HG03025 (cell line): ENCODE data around the gene DPYSL5.
"Not testable (repeated sequence)": the region's sequence is repeated elsewhere in the genome, so short reads cannot be mapped to it uniquely, and the experiment has no call there.

Source experiments
- ATAC-seq: cut with Tn5 transposase; IDR thresholded peaks from one replicate; pipeline ENCODE4 v1.9.1; 2021; ENCODE audit warnings: mild to moderate bottlenecking, moderate library complexity; ENCODE audit not compliant: unreplicated experiment, low FRiP score

DPYSL5 gene

DNA sequence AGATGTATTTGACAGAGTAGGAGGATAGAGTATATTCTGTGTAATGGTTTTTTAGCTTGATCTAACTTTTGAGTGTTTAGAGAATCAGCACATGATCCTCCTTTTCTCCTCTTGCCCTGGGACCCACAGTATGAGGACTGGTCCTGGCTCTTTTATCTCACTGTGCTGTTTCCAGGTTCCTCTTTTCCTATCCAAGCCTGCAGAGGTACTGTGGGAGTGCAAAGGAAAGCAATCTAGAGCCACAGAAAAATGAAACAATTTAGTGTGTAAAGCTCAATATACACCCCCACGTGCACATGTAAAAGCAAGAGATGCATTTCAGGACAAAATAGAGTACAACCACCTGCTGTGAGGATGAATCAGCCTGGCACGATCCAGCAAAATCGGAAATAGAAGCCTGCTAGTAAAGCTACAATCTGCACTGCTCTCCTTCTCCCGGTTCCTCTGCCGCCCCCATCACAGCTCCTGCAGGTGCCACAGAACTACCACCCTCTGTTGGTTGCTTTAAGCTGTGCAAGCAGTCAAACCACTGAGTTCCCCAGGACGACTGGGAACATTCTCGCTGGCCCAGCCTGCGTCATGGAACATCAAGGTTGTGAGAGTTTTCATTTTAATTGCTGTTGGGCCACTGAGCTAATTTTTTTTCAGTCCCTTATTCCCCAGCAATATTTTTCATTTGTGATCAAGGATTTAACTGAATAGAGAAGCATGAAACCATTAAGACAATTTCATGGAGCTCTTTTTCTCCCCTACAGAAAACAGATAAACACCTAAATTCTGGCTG is 74.7 kb downstream of the DPYSL5 start:
- ATAC-seq = no peak

DNA sequence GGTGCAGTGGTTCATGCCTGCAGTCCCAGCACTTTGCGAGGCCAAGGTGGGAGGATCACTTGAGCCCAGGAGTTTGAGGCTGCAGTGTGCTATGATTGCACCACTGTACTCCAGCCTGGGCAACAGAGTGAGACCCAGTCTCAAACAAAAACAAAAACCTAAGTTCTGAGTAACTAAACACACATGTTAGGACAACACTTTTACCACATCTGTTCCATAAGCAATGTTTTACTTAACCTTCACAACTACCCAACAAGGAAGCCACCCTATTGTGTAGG is 75.2 kb downstream of the DPYSL5 start:
- ATAC-seq = not testable (repeated sequence)

DNA sequence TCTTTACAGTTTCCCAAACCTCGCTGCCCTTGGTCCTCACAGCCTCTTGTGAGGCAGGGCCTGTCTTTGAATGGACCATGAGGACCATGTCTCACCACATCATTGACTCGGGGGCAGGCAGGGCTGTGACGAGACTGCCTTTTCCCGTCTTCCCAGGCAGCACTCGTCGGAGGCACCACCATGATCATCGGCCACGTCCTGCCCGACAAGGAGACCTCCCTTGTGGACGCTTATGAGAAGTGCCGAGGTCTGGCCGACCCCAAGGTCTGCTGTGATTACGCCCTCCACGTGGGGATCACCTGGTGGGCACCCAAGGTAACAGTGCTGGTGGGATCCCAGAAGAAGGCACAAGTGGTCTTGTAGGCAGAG is 76.8 kb downstream of the DPYSL5 start:
- no peak for ATAC-seq

DNA sequence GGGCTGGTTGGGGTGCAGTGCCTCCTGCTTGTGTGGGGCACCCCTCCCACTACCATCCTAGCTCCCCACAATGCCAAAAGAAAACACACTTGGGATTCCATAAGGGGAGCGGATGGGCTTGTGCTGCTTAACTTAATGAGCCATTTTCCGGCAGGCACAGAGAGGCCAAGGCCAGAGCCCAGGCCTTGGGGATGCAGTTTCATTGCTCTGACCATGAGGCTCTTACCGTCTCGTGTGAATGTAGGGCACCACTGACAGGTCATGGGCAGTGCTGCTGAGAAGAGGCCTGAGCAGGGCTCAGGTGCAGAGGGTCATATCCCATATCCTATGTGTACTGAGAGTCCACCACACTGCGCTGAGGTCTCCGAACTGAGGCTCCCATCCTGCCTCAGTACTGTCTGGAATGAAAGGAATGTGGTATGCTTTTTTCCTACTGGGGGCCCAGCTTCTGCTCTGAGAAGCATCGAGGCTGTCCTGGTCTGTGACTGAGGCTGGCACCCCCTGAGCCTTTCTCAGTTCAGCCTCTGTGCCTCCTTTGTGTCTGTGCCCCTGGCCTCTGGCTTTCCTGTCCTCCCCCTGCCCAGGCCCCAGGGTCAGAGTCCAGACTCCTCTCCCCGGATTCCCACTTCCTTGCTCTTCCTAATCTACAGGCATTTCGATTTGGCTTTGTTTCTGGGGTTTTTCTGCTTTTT is 77.3 kb downstream of the DPYSL5 start:
- no peak for ATAC-seq

DNA sequence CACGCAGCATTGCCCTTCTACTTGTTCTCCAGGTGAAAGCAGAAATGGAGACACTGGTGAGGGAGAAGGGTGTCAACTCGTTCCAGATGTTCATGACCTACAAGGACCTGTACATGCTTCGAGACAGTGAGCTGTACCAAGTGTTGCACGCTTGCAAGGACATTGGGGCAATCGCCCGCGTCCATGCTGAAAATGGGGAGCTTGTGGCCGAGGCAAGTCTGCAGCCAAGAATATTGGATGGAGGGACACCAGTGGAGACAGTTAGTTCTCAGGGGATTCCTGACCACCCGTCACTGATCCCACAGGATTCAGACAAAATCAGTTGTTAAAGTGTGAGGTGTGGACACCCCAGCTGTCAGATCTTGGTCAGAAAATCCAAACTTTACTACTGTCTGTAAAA is 79.3 kb downstream of the DPYSL5 start:
- ATAC-seq = no peak

DNA sequence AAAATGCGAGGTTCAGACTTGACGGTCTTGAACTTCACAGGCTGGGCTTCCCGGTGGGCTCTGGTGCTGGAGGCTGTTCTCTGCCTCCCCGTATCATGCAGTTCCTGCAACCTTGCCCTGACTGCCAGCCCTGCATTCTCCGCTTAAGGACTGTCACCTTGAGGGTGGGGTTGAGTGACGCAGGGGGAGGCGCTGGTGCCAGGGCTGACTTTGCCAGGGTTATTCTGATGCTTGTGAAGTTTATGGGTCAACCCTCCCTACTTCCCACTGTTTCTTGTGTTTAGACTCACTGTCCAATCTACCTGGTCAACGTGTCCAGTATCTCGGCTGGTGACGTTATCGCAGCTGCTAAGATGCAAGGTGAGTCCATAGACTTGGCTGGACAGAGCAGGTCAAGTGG is 85.0 kb downstream of the DPYSL5 start:
- ATAC-seq = no peak

DNA sequence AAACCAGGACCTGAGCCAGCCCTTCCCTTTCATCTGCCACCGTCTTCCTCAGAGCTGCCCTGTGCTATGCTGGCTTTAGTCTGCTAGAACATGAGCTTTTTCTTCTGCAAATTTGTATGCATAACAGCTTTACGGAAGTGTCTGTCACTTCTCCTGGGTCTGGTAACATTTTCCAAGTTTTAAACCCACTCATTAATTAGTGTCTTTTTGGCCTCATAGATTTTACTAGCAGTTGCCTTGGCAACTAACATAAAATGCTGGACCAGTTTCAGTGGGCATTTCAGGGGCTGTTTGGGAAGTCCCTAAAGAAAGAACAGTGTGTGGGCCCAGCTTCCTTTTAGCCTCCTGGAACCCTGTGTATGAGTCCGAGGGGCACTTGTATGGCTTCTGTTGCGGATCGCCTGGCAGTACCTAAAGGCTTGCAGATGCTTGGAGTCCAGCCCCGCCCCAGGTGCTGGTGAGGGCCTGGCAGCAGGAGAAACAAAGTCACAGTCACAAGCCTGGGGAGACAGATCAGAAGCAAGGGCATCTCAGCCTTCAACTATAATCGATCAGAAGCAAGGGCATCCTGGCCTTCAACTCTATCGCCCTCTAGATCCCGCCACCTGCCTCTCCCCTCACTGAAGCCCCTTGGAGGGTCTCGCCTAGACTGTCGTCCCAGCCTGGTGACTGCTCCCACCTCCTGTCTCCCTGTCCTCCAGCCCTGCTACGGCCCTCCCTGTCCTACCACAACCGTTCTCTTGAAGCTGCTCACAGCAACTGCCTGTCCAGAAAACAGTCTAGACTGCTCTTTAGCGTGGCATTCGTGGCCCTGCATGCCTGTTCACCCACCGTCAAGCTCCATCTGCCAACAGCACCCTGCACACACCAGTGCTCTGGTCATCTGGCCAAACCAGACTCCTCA is 85.8 kb downstream of the DPYSL5 start:
- ATAC-seq = no peak

DNA sequence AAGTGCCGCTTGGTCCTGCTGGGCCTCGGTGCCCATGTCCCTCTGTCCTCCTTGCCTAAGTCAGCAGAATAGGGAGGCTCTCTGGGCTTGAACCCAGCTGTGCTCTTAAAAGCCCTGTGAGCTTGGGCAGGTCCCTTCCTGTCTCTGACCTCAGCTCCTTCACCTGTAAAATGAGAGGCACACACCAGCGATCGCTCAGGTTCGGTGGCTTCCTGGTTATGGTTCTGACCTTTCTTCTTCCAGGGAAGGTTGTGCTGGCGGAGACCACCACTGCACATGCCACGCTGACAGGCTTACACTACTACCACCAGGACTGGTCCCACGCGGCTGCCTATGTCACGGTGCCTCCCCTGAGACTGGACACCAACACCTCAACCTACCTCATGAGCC is 86.4 kb downstream of the DPYSL5 start:
- no peak for ATAC-seq

DNA sequence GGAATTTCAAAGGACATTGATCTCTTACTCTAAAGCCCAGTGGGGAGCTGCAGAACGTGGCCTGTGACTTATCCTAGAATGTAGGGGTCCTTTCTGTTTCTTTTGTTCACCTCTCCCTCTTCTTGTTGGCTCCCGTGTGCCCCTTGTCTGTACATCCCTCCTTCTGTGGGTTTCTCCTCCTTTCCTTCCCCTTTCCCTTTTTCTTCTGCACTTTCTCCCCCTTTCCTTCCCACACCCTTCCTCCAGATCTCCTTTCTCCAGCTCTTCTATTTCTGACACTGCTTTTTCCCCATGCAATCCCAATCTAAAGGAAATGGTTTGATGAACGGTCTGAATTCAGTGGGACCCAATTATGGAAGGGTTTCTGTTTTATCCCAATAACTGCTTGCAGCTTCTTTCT is 87.1 kb downstream of the DPYSL5 start:
- ATAC-seq = no peak

DNA sequence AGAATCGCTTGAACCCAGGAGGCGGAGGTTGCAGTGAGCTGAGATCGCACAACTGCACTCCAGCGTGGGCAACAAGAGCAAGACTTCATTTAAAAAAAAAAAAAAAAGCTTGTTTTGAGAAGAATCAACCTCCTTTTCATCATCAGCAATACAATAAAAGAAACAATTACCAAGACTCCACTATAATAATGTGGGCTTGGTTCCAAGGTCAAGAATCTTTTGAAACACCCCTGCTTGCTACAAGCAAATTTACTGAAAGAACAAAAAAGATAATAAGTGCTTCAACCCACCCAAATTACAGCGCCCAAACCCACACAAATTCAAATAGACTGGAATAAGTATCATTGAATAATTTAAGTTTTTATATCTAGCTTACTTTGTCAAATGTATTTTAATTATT is 88.9 kb downstream of the DPYSL5 start:
- ATAC-seq = no peak

DNA sequence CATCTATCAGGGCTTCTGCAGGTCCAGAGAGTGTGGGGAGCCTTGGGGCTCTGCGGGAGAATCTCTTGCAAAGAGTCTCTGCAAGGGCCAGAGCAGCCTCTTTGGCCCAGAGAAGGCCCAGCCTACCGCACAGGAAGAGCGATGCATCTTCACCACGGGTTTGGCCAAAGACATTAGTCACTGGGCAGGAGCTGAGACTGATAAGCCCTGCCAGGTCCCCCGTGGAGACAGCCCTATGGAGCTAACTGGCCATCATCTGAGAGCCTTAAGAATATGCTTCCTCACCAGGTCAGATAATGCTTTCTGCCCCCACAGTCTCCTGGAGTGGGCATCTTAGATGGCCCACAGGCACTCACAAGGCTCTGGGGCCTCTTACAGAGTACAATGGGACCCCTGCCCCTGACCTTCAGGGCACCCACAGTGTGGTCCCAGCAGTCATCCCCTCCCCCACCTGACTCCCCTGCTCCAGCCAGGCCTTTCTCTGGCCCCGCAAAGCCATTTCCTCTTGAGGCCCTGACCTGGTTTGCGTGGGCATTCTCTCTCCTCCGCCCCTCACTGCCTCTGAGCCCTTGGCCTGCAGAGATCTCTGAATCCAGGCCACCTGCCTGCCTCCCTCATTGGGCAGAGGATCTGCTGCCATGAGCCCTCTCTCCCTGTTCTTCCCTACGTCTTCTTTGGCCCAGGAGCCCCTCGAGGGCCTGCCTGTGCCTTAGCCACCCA is 90.6 kb downstream of the DPYSL5 start:
- ATAC-seq = no peak

DNA sequence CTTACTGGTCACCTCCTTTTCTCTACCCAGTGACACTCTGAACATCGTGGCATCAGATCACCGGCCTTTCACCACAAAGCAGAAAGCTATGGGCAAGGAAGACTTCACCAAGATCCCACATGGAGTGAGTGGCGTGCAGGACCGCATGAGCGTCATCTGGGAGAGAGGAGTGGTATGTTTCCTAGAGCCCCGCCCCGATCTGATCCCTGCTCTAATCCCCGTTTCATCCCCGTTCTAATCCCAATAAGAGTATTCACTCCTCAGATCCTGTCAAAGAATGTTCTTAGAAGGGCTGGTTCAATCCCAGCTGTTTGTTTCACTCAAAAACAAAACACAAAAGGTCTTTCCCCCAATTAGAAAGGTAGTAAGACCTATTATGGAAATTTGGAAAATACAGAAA is 92.1 kb downstream of the DPYSL5 start:
- no peak for ATAC-seq

DNA sequence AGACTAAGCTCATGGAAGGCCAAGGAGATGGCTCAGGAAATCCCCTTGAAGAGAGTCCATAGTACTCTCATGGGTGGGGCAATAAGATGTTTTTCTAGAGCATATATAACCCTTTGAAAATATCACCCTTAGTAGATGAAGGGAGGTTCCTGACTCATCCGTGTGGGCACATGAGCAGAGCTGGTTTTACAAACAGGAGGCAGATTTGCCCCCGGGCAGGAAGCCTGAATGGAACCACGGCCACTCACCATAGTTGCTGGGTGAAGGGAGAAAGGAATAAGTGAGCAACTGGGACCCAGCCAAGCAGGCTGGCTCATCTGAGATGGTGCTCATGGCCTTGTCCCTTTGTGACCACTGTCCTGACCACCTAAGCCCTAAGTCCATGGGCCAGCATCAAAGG is 93.6 kb downstream of the DPYSL5 start:
- no peak for ATAC-seq

DNA sequence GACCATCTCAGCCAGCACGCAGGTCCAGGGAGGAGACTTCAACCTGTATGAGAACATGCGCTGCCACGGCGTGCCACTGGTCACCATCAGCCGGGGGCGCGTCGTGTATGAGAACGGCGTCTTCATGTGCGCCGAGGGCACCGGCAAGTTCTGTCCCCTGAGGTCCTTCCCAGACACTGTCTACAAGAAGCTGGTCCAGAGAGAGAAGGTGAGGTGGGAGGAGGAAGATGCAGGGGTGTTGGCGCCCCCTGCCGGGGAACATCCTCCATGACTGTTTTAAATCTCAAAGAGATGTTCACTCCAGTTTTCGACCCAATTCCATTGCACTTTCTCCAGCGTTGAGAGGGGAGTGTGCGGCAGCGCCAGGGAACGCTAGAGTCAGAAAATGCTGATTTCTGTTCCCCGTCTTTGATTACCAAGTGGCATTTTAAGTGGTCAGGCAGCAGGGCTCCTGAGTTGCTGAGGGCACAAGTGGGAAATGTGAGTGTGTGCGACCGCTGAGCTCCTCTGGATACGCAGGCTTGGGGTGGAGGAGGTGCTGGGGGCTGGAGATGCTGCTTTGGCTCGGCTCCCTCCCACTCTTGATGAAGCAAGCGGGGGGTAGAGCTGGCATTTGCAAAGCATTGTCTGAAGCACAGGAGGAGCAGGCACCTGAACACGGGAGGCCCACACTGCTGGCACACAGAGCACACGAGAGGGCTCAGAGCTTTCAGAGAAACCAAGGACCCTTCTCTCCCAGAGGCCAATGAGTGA is 94.8 kb downstream of the DPYSL5 start:
- ATAC-seq = no peak

DNA sequence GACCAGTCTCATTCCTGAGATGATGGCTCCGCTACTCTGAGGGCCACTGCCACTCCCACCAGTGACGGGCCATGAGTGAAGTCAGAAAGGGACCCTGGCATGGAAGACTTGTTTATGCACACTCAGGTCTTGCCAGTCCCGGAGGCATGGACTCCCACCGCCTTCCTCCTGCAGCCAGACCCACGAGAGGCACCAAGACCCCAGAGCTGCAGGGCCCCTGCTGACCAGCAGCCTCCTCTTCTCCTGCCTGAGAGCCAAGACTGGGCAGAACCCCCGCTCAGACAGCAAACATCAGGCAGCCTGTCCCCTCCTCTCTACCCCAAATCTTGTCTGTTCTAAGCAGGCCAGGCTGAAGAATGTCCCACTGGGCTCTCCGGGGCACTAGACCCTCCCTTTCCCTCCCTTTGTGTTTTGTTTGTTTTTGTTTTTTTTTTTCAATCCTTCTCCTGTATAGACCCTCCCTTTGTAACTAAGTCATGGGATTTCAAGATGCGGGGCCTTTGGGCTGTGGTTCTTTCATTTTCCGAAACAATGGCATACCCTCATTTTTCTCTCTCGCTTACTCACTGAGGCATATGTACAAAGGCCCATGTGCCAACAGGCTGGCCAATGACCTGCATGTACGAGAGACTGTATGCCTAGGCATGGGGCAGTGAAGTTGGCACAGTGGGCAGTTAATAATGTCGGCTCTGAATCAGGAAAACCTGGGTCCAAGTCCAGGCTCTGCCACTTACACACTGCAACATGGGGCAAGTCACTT is 98.2 kb downstream of the DPYSL5 start:
- ATAC-seq = no peak

DNA sequence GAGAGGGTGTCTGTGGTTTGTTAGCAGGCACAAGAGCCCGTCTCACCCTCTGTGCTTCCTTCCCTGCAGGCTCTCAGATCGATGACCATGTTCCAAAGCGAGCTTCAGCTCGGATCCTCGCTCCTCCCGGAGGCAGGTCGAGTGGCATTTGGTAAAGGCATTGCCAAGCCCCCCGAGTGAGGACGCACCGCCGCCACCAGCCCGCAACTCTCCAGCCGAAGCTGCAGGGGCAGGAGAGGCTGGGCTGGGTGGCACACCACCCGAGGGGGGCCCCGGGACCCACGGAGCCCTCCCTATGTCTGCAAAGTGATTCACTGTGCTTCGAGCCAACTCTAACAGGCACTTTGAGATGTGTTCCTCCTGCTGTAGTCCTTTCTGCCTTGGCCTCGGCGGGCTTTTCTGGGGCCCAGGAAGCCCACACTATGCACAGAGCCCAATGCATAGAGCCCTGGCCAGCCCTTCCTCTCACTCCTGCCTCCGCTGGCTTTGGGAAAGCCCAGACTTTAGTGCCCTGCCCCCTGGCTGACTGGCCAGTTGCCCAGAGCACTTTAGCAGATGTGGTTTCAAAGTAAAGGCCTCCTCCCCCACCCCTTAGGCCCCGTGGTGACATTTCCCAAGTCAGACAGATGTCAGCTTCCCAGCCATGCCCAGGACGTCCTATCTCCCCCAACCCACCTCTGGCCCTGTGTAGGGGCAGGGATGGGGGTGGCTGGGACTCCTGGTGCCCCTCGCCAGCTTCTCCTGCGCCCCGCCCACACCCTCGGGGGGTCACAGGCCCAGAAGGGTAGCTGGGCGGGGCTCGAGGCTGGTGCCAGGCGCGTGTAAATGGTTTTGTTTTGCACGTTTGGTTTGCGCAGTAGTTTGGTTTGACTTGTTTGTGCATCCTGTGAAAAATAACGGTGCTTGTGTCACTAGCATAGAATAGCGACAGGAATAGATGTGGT is 99.2 kb downstream of the DPYSL5 start:
- no peak for ATAC-seq

DNA sequence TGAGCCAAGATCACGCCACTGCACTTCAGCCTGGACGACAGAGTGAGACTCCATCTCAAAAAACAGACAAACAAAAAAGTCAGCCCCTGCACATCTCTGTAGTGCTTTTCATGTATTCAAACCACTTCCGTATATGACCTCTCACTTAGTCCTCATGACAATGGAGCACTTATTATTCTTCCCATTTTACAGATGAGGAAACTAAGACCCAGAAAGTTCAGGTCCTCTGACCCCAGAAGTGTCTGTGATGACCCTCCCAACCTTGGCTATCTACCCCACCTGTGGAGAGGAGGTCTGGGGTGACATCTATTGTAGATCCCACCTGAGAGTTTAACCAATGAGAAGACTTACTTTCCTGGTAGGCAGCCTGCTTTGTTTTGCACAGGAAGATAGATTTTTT is 100.9 kb downstream of the DPYSL5 start:
- ATAC-seq = no peak

DNA sequence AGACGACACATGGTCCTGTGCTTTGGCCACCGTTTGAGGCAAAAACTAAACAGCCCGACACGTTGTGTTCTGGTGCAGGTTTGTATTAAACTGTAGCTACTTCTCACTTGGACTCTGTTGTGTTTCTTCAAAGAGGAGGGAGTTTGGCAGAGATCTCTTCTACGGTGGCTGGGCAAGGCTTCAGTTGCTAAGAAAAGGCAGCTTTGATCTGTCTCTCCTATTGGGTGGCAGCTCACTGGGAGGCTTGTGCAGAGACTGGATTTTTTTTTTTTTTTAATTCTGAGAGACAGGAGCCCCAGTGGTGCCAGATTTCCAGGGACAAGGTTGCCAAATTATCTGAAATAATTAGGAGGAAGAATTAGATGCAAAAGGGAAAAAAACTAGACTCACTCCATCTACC is 102.3 kb downstream of the DPYSL5 start:
- no peak for ATAC-seq
